GM19043 (cell line): ENCODE measurements around the gene RIPK4.
"Not testable (repeated sequence)": the region's sequence is repeated elsewhere in the genome, so short reads cannot be mapped to it uniquely, and the experiment has no call there.

Experiments
- ATAC-seq: cut with Tn5 transposase; IDR thresholded peaks from one replicate; pipeline ENCODE4 v1.9.1; 2021; ENCODE audit warnings: low read depth; ENCODE audit not compliant: unreplicated experiment

Gene RIPK4

GRCh38 chr21:41703857-41704501 lies 62.9 kb downstream of the RIPK4 start:
- no peak for ATAC-seq

GRCh38 chr21:41701749-41702148 lies 65.1 kb downstream of the RIPK4 start:
- no peak for ATAC-seq

GRCh38 chr21:41699311-41699710 lies 67.5 kb downstream of the RIPK4 start:
- ATAC-seq, result no peak

GRCh38 chr21:41698071-41698470 lies 68.8 kb downstream of the RIPK4 start:
- ATAC-seq, result no peak

GRCh38 chr21:41695513-41695912 lies 71.3 kb downstream of the RIPK4 start:
- ATAC-seq, result no peak

GRCh38 chr21:41694042-41694441 lies 72.8 kb downstream of the RIPK4 start:
- ATAC-seq, result not testable (repeated sequence)

GRCh38 chr21:41692185-41692565 lies 74.7 kb downstream of the RIPK4 start:
- ATAC-seq, result no peak

GRCh38 chr21:41691205-41692184 lies 75.4 kb downstream of the RIPK4 start:
- no peak for ATAC-seq
